H1 (cell line): ENCODE data around the gene ZDHHC22. TPM values are rescaled to one million over a fixed set of nuclear protein-coding genes. Genes with fewer than 3 reads are reported as not detected.

Source experiments
- CTCF ChIA-PET: fragments of 300-600 bp; sonication (Branson Sonifier 250); formaldehyde crosslinking; loops from one replicate; lab custom pipeline; 2021; ENCODE audit not compliant: partially characterized antibody; lab: Charles Lee
- POLR2A ChIA-PET: fragments of 300-600 bp; sonication (Branson Sonifier 250); formaldehyde crosslinking; loops from one replicate; lab custom pipeline; 2021; ENCODE audit warnings: inconsistent platforms; ENCODE audit not compliant: partially characterized antibody; lab: Charles Lee
- DNase-seq, 2 experiments: peaks; one replicate each; pipeline versions ENCODE4 v3.0.0 to v3.0.0-alpha.2; 2010 to 2022; ENCODE audit warnings: low spot score in 2 of 2, low read depth in 1 of 2, mixed read lengths in 1 of 2
- FAIRE-seq: peaks from 2 replicates; lab custom pipeline; 2011; peaks lifted over from hg19 to GRCh38; lab: Jason Lieb, UNC
- H2AFZ ChIP-seq: 2 replicates; pipeline ENCODE4 v1.8.1; 2012; ENCODE audit warnings: low read length, inconsistent platforms
- H2AK5ac ChIP-seq: 2 replicates; pipeline ENCODE4 v1.6.1; 2013; ENCODE audit warnings: low read depth, low read length
- H2BK120ac ChIP-seq: replicated peaks from 2 replicates; pipeline ENCODE3; 2013; ENCODE audit warnings: low read depth, low read length, inconsistent platforms
- H2BK12ac ChIP-seq: 2 replicates; pipeline ENCODE4 v1.6.1; 2013; ENCODE audit warnings: low read depth, low read length
- H2BK15ac ChIP-seq: 2 replicates; pipeline ENCODE4 v1.6.1; 2013; ENCODE audit warnings: low read length
- H2BK20ac ChIP-seq: 2 replicates; pipeline ENCODE4 v1.6.1; 2013; ENCODE audit warnings: low read length
- H2BK5ac ChIP-seq: 2 replicates; pipeline ENCODE4 v1.6.1; 2013; ENCODE audit warnings: low read depth, low read length
- H3K14ac ChIP-seq: 2 replicates; pipeline ENCODE4 v1.6.1; 2013; ENCODE audit warnings: inconsistent platforms; ENCODE audit not compliant: insufficient read length
- H3K18ac ChIP-seq: 2 replicates; pipeline ENCODE4 v1.6.1; 2013; ENCODE audit warnings: low read length; ENCODE audit errors: extremely low read depth
- H3K23ac ChIP-seq: 2 replicates; pipeline ENCODE4 v1.6.1; 2013; ENCODE audit warnings: inconsistent platforms; ENCODE audit not compliant: insufficient read length
- H3K23me2 ChIP-seq: 2 replicates; pipeline ENCODE4 v1.6.1; 2013; ENCODE audit warnings: low read depth, low read length
- H3K27ac ChIP-seq: 2 replicates; pipeline ENCODE4 v1.6.1; 2011; ENCODE audit warnings: low read depth, low read length, inconsistent platforms
- H3K27me3 ChIP-seq, 4 experiments: replicated peaks in 1 of 4; 1 replicate in 1 of 4; 2 replicates in 3 of 4; pipeline versions ENCODE4 v1.6.1 to v1.8.1; 2011 to 2013; ENCODE audit warnings: low read length in 3 of 4, mild to moderate bottlenecking in 3 of 4, inconsistent platforms in 2 of 4, mixed read lengths in 2 of 4, moderate library complexity in 1 of 4; ENCODE audit not compliant: control insufficient read depth in 3 of 4, insufficient read depth in 3 of 4; ENCODE audit errors: extremely low read depth in 1 of 4
- H3K36me3 ChIP-seq, 4 experiments: 2 replicates each; pipeline versions ENCODE4 v1.6.1 to v1.8.1; 2011 to 2013; ENCODE audit warnings: mild to moderate bottlenecking in 4 of 4, low read length in 3 of 4, moderate library complexity in 2 of 4, control low read depth in 1 of 4, inconsistent platforms in 1 of 4; ENCODE audit not compliant: insufficient read depth in 4 of 4, control insufficient read depth in 2 of 4
- H3K4ac ChIP-seq: replicated peaks from 2 replicates; pipeline ENCODE3; 2013; ENCODE audit warnings: low read length, low read depth, mixed read lengths, inconsistent platforms; ENCODE audit not compliant: insufficient read length
- H3K4me1 ChIP-seq, 4 experiments: replicated peaks in 1 of 4; 1 replicate in 1 of 4; 2 replicates in 3 of 4; pipeline versions ENCODE4 v1.6.1 to v1.8.1; 2011 to 2013; ENCODE audit warnings: low read length in 3 of 4, inconsistent platforms in 2 of 4, mixed read lengths in 1 of 4; ENCODE audit not compliant: insufficient read depth in 4 of 4, control insufficient read depth in 3 of 4
- H3K4me2 ChIP-seq, 2 experiments: 2 replicates each; pipeline versions ENCODE4 v1.6.1 to v1.8.1; 2011 to 2013; ENCODE audit warnings: low read depth in 2 of 2, low read length in 2 of 2, control low read depth in 1 of 2, inconsistent platforms in 1 of 2, mild to moderate bottlenecking in 1 of 2; ENCODE audit not compliant: insufficient read depth in 1 of 2
- H3K4me3 ChIP-seq, 4 experiments: fragments of 200-600, 300-600 bp in 1 of 4; sonication (generic), shearing (Covaris generic), sonication (Bioruptor Twin) in 1 of 4; 2 replicates each; pipeline versions ENCODE4 v1.5.1 to v1.8.1; 2011 to 2016; ENCODE audit warnings: low read length in 4 of 4, low read depth in 3 of 4, control low read depth in 2 of 4, inconsistent platforms in 2 of 4, mild to moderate bottlenecking in 2 of 4, mixed read lengths in 1 of 4, moderate library complexity in 1 of 4; ENCODE audit not compliant: insufficient read depth in 2 of 4; ENCODE audit errors: extremely low read depth in 1 of 4
- H3K56ac ChIP-seq: replicated peaks from 2 replicates; pipeline ENCODE3; 2013; ENCODE audit warnings: low read depth, mild to moderate bottlenecking, mixed read lengths, low read length, inconsistent platforms; ENCODE audit not compliant: insufficient read length
- H3K79me1 ChIP-seq: 2 replicates; pipeline ENCODE4 v1.6.1; 2013; ENCODE audit warnings: low read depth, low read length, control low read depth
- H3K79me2 ChIP-seq, 2 experiments: 2 replicates each; pipeline versions ENCODE4 v1.6.1 to v1.8.1; 2012 to 2013; ENCODE audit warnings: low read length in 2 of 2, mild to moderate bottlenecking in 2 of 2, inconsistent platforms in 1 of 2; ENCODE audit not compliant: insufficient read depth in 2 of 2, control insufficient read depth in 1 of 2
- H3K9ac ChIP-seq, 4 experiments: replicated peaks in 1 of 4; 1 replicate in 1 of 4; 2 replicates in 3 of 4; pipeline versions ENCODE4 v1.6.1 to v1.8.1; 2011 to 2013; ENCODE audit warnings: low read depth in 3 of 4, low read length in 3 of 4, control low read depth in 2 of 4, mild to moderate bottlenecking in 2 of 4, moderate library complexity in 2 of 4, inconsistent platforms in 1 of 4; ENCODE audit errors: extremely low read depth in 1 of 4
- H3K9me3 ChIP-seq, 2 experiments: 2 replicates each; pipeline versions ENCODE4 v1.6.1 to v1.8.1; 2012 to 2013; ENCODE audit warnings: mild to moderate bottlenecking in 2 of 2, moderate library complexity in 2 of 2, control low read depth in 1 of 2, inconsistent platforms in 1 of 2, low read depth in 1 of 2, low read length in 1 of 2, mixed read lengths in 1 of 2; ENCODE audit not compliant: insufficient read depth in 2 of 2
- H4K20me1 ChIP-seq, 2 experiments: replicated peaks in 1 of 2; 2 replicates each; pipeline versions ENCODE3 to v1.8.1; 2011 to 2013; ENCODE audit warnings: inconsistent platforms in 2 of 2, low read length in 2 of 2, mild to moderate bottlenecking in 1 of 2; ENCODE audit not compliant: insufficient read depth in 2 of 2, control insufficient read depth in 1 of 2
- H4K5ac ChIP-seq: 2 replicates; pipeline ENCODE4 v1.6.1; 2013; ENCODE audit warnings: low read length, low read depth, mixed read lengths, inconsistent platforms; ENCODE audit not compliant: insufficient read length
- H4K8ac ChIP-seq: 2 replicates; pipeline ENCODE4 v1.8.0; 2013; ENCODE audit warnings: mild to moderate bottlenecking, moderate library complexity, low read length, inconsistent platforms; ENCODE audit not compliant: insufficient read depth; ENCODE audit errors: extremely low read depth
- H4K91ac ChIP-seq: replicated peaks from 2 replicates; pipeline ENCODE3; 2013; ENCODE audit warnings: low read length, mixed read lengths, inconsistent platforms; ENCODE audit not compliant: insufficient read length
- CHD2 ChIP-seq: IDR thresholded peaks from 2 replicates; pipeline ENCODE4 v1.6.1; 2012; ENCODE audit warnings: low read length, improper control_type of control experiment
- CTBP2 ChIP-seq: IDR thresholded peaks from 2 replicates; pipeline ENCODE4 v1.7.0; 2011; ENCODE audit warnings: borderline replicate concordance, mild to moderate bottlenecking, moderate library complexity, mixed read lengths, low read length; ENCODE audit not compliant: insufficient read depth, insufficient read length
- POLR2A ChIP-seq, 2 experiments: IDR thresholded peaks; 1 replicate in 1 of 2; 2 replicates in 1 of 2; pipeline ENCODE4 v1.6.1; 2011; ENCODE audit warnings: low read depth in 2 of 2, low read length in 2 of 2, mild to moderate bottlenecking in 2 of 2; ENCODE audit errors: control extremely low read depth in 1 of 2
- ZNF274 ChIP-seq: IDR thresholded peaks from 2 replicates; pipeline ENCODE4 v1.7.0; 2012; ENCODE audit warnings: low read length, borderline replicate concordance; ENCODE audit errors: extremely low read depth
- WGBS, 2 experiments: shearing (Covaris generic) in 1 of 2; methylation state at CpG; one replicate each; pipeline versions ENCODE4 v1.1.6 to v1.1.7; 2013 to 2015; ENCODE audit warnings: low lambda C conversion rate in 2 of 2, mixed read lengths in 2 of 2, inconsistent platforms in 1 of 2, low coverage in 1 of 2, missing lambda C conversion rate in 1 of 2; ENCODE audit not compliant: insufficient replicate concordance in 2 of 2, insufficient coverage in 1 of 2, insufficient read length in 1 of 2; ENCODE audit errors: extremely low coverage in 1 of 2, missing lambda C conversion rate in 1 of 2; 5-methylcytosine and 5-hydroxymethylcytosine counted together
- polyA plus RNA-seq, 7 experiments: library from polyadenylated mRNA; depleted of rRNA in 3 of 7; stranded (reverse) in 5 of 7; unstranded in 2 of 7; fragments of >200 nt in 5 of 7; fragments of 200-250 nt in 2 of 7; gene quantifications; 1 replicate in 5 of 7; 2 replicates in 1 of 7; 4 replicates in 1 of 7; pipeline versions ENCODE4 v1.2.1 to v1.2.3, GENCODE V29; 2011 to 2013; ENCODE audit warnings: missing spikeins in 2 of 7, mixed read lengths in 2 of 7
- total RNA-seq: library from RNA; stranded (reverse); fragmentation: NEBNext Ultra II Directional; extraction: Animal tissue kit (Norgen Biotek cat#: 25700); gene quantifications from 2 replicates; pipeline ENCODE4 v1.2.1, GENCODE V29; 2021

ZDHHC22 gene
- total and polyA plus RNA-seq, 2 of the 8 experiments (the other 6 are each of a cell fraction or from before 2014, with no cell fraction given), result 23.8 to 55.2 TPM

DNA sequence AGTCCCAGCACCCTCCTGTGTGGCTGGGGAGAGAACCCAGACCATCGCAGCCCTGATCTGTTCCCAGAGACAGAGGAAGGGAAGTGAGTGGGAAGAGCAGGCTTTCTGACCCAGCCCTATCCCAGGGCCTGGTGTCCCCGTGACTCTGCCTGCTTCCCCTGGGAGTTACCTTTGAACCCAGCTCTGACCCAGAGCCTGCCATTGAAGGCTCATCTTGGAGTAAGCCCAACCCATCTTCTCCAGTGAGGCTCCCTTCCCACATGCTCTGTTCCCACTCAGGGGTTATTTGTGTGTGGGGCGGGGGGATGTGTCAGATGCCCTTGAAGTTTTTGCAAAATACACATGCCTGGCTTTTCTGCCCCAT is 46.0 kb upstream of the ZDHHC22 start:
- no peak for TF ChIP-seq CHD2
- TF ChIP-seq POLR2A (IDR thresholded peaks at IDR 0.05; ENCODE audit: control extremely low read depth in 1 of 2, low read depth in 2 of 2, low read length in 2 of 2), result no peak
- TF ChIP-seq ZNF274, result no peak
- TF ChIP-seq CTBP2, result no peak

More for the DNA sequence above, 46.0 kb upstream of the ZDHHC22 start:
- no peak overlapping the region for H2BK15ac ChIP-seq
- H3K27ac ChIP-seq, result no peak overlapping the region
- no peak overlapping the region for H3K23ac ChIP-seq
- H3K14ac ChIP-seq, result no peak overlapping the region
- no peaks in the 10 kb centered on the region for H3K79me2 ChIP-seq
- 76% methylated on average over 3 of the region's 3 CpGs; no CpG with 5 or more reads in 1 of the 2 experiments for WGBS, 2 experiments
- no peaks in the 10 kb centered on the region; the same call in 1 of the 2 replicates for H3K23me2 ChIP-seq
- H3K79me1 ChIP-seq, result no peaks in the 10 kb centered on the region; the same call in 1 of the 2 replicates
- no peak for DNase-seq
- H3K9ac ChIP-seq, result no peak overlapping the region
- CTCF ChIA-PET, result interaction anchor here (0.7 to 13.7 kb wide), 10 partner anchors 12 to 129 kb away, joined by 3 to 178 read pairs (median 3); no protein-coding TSS in a partner anchor
- no peak overlapping the region for H3K56ac ChIP-seq
- POLR2A ChIA-PET, result no interaction called here
- H3K4me2 ChIP-seq, result no peak overlapping the region
- H2BK5ac ChIP-seq, result no peak overlapping the region
- no peak overlapping the region for H3K4ac ChIP-seq
- H2AFZ ChIP-seq, result no peak overlapping the region
- peak overlapping the region; percentile 39; the same call in 1 of the 2 replicates for H3K18ac ChIP-seq
- no peak for FAIRE-seq
- no peak overlapping the region for H3K4me3 ChIP-seq
- H2AK5ac ChIP-seq, result no peak overlapping the region
- H4K20me1 ChIP-seq, result no peaks in the 10 kb centered on the region
- no peak overlapping the region for H2BK120ac ChIP-seq
- H3K27me3 ChIP-seq, result peaks cover 0 to 3% (median 1%) of the 10 kb centered on the region in 4 experiments; a peak in 3 of 7 replicates
- H2BK12ac ChIP-seq, result no peak overlapping the region
- H3K36me3 ChIP-seq, result no peaks in the 10 kb centered on the region
- H4K8ac ChIP-seq, result no peak overlapping the region
- H4K5ac ChIP-seq, result no peak overlapping the region
- H3K4me1 ChIP-seq, result peaks cover 0 to 8% (median under 1%) of the 10 kb centered on the region in 4 experiments; a peak in 2 of 7 replicates
- H2BK20ac ChIP-seq, result no peak overlapping the region
- H4K91ac ChIP-seq, result no peak overlapping the region
- no peaks in the 10 kb centered on the region for H3K9me3 ChIP-seq
